H1 (cell line): Measurements from ENCODE around the gene FBXO45. TPM values are rescaled to one million over a fixed set of nuclear protein-coding genes. Genes with fewer than 3 reads are reported as not detected.

Experiments
- CTCF ChIA-PET: fragments of 300-600 bp; sonication (Branson Sonifier 250); formaldehyde crosslinking; loops from one replicate; lab custom pipeline; 2021; ENCODE audit not compliant: partially characterized antibody; lab: Charles Lee
- POLR2A ChIA-PET: fragments of 300-600 bp; sonication (Branson Sonifier 250); formaldehyde crosslinking; loops from one replicate; lab custom pipeline; 2021; ENCODE audit warnings: inconsistent platforms; ENCODE audit not compliant: partially characterized antibody; lab: Charles Lee
- DNase-seq, 2 experiments: peaks; one replicate each; pipeline versions ENCODE4 v3.0.0 to v3.0.0-alpha.2; 2010 to 2022; ENCODE audit warnings: low spot score in 2 of 2, low read depth in 1 of 2, mixed read lengths in 1 of 2
- FAIRE-seq: peaks from 2 replicates; lab custom pipeline; 2011; peaks lifted over from hg19 to GRCh38; lab: Jason Lieb, UNC
- H2AFZ ChIP-seq: 2 replicates; pipeline ENCODE4 v1.8.1; 2012; ENCODE audit warnings: low read length, inconsistent platforms
- H2AK5ac ChIP-seq: 2 replicates; pipeline ENCODE4 v1.6.1; 2013; ENCODE audit warnings: low read depth, low read length
- H2BK120ac ChIP-seq: replicated peaks from 2 replicates; pipeline ENCODE3; 2013; ENCODE audit warnings: low read depth, low read length, inconsistent platforms
- H2BK12ac ChIP-seq: 2 replicates; pipeline ENCODE4 v1.6.1; 2013; ENCODE audit warnings: low read depth, low read length
- H2BK15ac ChIP-seq: 2 replicates; pipeline ENCODE4 v1.6.1; 2013; ENCODE audit warnings: low read length
- H2BK20ac ChIP-seq: 2 replicates; pipeline ENCODE4 v1.6.1; 2013; ENCODE audit warnings: low read length
- H2BK5ac ChIP-seq: 2 replicates; pipeline ENCODE4 v1.6.1; 2013; ENCODE audit warnings: low read depth, low read length
- H3K14ac ChIP-seq: 2 replicates; pipeline ENCODE4 v1.6.1; 2013; ENCODE audit warnings: inconsistent platforms; ENCODE audit not compliant: insufficient read length
- H3K18ac ChIP-seq: 2 replicates; pipeline ENCODE4 v1.6.1; 2013; ENCODE audit warnings: low read length; ENCODE audit errors: extremely low read depth
- H3K23ac ChIP-seq: 2 replicates; pipeline ENCODE4 v1.6.1; 2013; ENCODE audit warnings: inconsistent platforms; ENCODE audit not compliant: insufficient read length
- H3K23me2 ChIP-seq: 2 replicates; pipeline ENCODE4 v1.6.1; 2013; ENCODE audit warnings: low read depth, low read length
- H3K27ac ChIP-seq: 2 replicates; pipeline ENCODE4 v1.6.1; 2011; ENCODE audit warnings: low read depth, low read length, inconsistent platforms
- H3K27me3 ChIP-seq, 4 experiments: replicated peaks in 1 of 4; 1 replicate in 1 of 4; 2 replicates in 3 of 4; pipeline versions ENCODE4 v1.6.1 to v1.8.1; 2011 to 2013; ENCODE audit warnings: low read length in 3 of 4, mild to moderate bottlenecking in 3 of 4, inconsistent platforms in 2 of 4, mixed read lengths in 2 of 4, moderate library complexity in 1 of 4; ENCODE audit not compliant: control insufficient read depth in 3 of 4, insufficient read depth in 3 of 4; ENCODE audit errors: extremely low read depth in 1 of 4
- H3K36me3 ChIP-seq, 4 experiments: 2 replicates each; pipeline versions ENCODE4 v1.6.1 to v1.8.1; 2011 to 2013; ENCODE audit warnings: mild to moderate bottlenecking in 4 of 4, low read length in 3 of 4, moderate library complexity in 2 of 4, control low read depth in 1 of 4, inconsistent platforms in 1 of 4; ENCODE audit not compliant: insufficient read depth in 4 of 4, control insufficient read depth in 2 of 4
- H3K4ac ChIP-seq: replicated peaks from 2 replicates; pipeline ENCODE3; 2013; ENCODE audit warnings: low read length, low read depth, mixed read lengths, inconsistent platforms; ENCODE audit not compliant: insufficient read length
- H3K4me1 ChIP-seq, 4 experiments: replicated peaks in 1 of 4; 1 replicate in 1 of 4; 2 replicates in 3 of 4; pipeline versions ENCODE4 v1.6.1 to v1.8.1; 2011 to 2013; ENCODE audit warnings: low read length in 3 of 4, inconsistent platforms in 2 of 4, mixed read lengths in 1 of 4; ENCODE audit not compliant: insufficient read depth in 4 of 4, control insufficient read depth in 3 of 4
- H3K4me2 ChIP-seq, 2 experiments: 2 replicates each; pipeline versions ENCODE4 v1.6.1 to v1.8.1; 2011 to 2013; ENCODE audit warnings: low read depth in 2 of 2, low read length in 2 of 2, control low read depth in 1 of 2, inconsistent platforms in 1 of 2, mild to moderate bottlenecking in 1 of 2; ENCODE audit not compliant: insufficient read depth in 1 of 2
- H3K4me3 ChIP-seq, 4 experiments: fragments of 200-600, 300-600 bp in 1 of 4; sonication (generic), shearing (Covaris generic), sonication (Bioruptor Twin) in 1 of 4; 2 replicates each; pipeline versions ENCODE4 v1.5.1 to v1.8.1; 2011 to 2016; ENCODE audit warnings: low read length in 4 of 4, low read depth in 3 of 4, control low read depth in 2 of 4, inconsistent platforms in 2 of 4, mild to moderate bottlenecking in 2 of 4, mixed read lengths in 1 of 4, moderate library complexity in 1 of 4; ENCODE audit not compliant: insufficient read depth in 2 of 4; ENCODE audit errors: extremely low read depth in 1 of 4
- H3K56ac ChIP-seq: replicated peaks from 2 replicates; pipeline ENCODE3; 2013; ENCODE audit warnings: low read depth, mild to moderate bottlenecking, mixed read lengths, low read length, inconsistent platforms; ENCODE audit not compliant: insufficient read length
- H3K79me1 ChIP-seq: 2 replicates; pipeline ENCODE4 v1.6.1; 2013; ENCODE audit warnings: low read depth, low read length, control low read depth
- H3K79me2 ChIP-seq, 2 experiments: 2 replicates each; pipeline versions ENCODE4 v1.6.1 to v1.8.1; 2012 to 2013; ENCODE audit warnings: low read length in 2 of 2, mild to moderate bottlenecking in 2 of 2, inconsistent platforms in 1 of 2; ENCODE audit not compliant: insufficient read depth in 2 of 2, control insufficient read depth in 1 of 2
- H3K9ac ChIP-seq, 4 experiments: replicated peaks in 1 of 4; 1 replicate in 1 of 4; 2 replicates in 3 of 4; pipeline versions ENCODE4 v1.6.1 to v1.8.1; 2011 to 2013; ENCODE audit warnings: low read depth in 3 of 4, low read length in 3 of 4, control low read depth in 2 of 4, mild to moderate bottlenecking in 2 of 4, moderate library complexity in 2 of 4, inconsistent platforms in 1 of 4; ENCODE audit errors: extremely low read depth in 1 of 4
- H3K9me3 ChIP-seq, 2 experiments: 2 replicates each; pipeline versions ENCODE4 v1.6.1 to v1.8.1; 2012 to 2013; ENCODE audit warnings: mild to moderate bottlenecking in 2 of 2, moderate library complexity in 2 of 2, control low read depth in 1 of 2, inconsistent platforms in 1 of 2, low read depth in 1 of 2, low read length in 1 of 2, mixed read lengths in 1 of 2; ENCODE audit not compliant: insufficient read depth in 2 of 2
- H4K20me1 ChIP-seq, 2 experiments: replicated peaks in 1 of 2; 2 replicates each; pipeline versions ENCODE3 to v1.8.1; 2011 to 2013; ENCODE audit warnings: inconsistent platforms in 2 of 2, low read length in 2 of 2, mild to moderate bottlenecking in 1 of 2; ENCODE audit not compliant: insufficient read depth in 2 of 2, control insufficient read depth in 1 of 2
- H4K5ac ChIP-seq: 2 replicates; pipeline ENCODE4 v1.6.1; 2013; ENCODE audit warnings: low read length, low read depth, mixed read lengths, inconsistent platforms; ENCODE audit not compliant: insufficient read length
- H4K8ac ChIP-seq: 2 replicates; pipeline ENCODE4 v1.8.0; 2013; ENCODE audit warnings: mild to moderate bottlenecking, moderate library complexity, low read length, inconsistent platforms; ENCODE audit not compliant: insufficient read depth; ENCODE audit errors: extremely low read depth
- H4K91ac ChIP-seq: replicated peaks from 2 replicates; pipeline ENCODE3; 2013; ENCODE audit warnings: low read length, mixed read lengths, inconsistent platforms; ENCODE audit not compliant: insufficient read length
- CREB1 ChIP-seq: IDR thresholded peaks from 2 replicates; pipeline ENCODE4 v1.6.1; 2012; ENCODE audit warnings: inconsistent platforms
- CTCF ChIP-seq, 3 experiments: IDR thresholded peaks; 1 replicate in 2 of 3; 2 replicates in 1 of 3; pipeline versions ENCODE4 v1.5.1 to v1.6.1; 2011; ENCODE audit warnings: low read length in 3 of 3, mild to moderate bottlenecking in 3 of 3, inconsistent platforms in 2 of 3, low read depth in 1 of 3, moderate library complexity in 1 of 3; ENCODE audit not compliant: insufficient read depth in 1 of 3; ENCODE audit errors: control extremely low read depth in 1 of 3
- EZH2 ChIP-seq: fragments of 200-600 bp; sonication (generic); IDR thresholded peaks from 2 replicates; pipeline ENCODE4 v1.7.1; 2012; ENCODE audit warnings: low read depth, mild to moderate bottlenecking, moderate library complexity, low read length, inconsistent platforms; ENCODE audit not compliant: severe bottlenecking
- GTF2F1 ChIP-seq: IDR thresholded peaks from 2 replicates; pipeline ENCODE4 v1.6.1; 2012; ENCODE audit warnings: low read depth, low read length, improper control_type of control experiment, borderline replicate concordance
- MAX ChIP-seq: IDR thresholded peaks from 2 replicates; pipeline ENCODE4 v1.6.1; 2012; ENCODE audit warnings: inconsistent platforms
- NANOG ChIP-seq: IDR thresholded peaks from 2 replicates; pipeline ENCODE4 v1.6.1; 2011; ENCODE audit warnings: low read length, low read depth, mild to moderate bottlenecking, inconsistent platforms; ENCODE audit not compliant: insufficient read depth, poor library complexity, severe bottlenecking
- RAD21 ChIP-seq, 2 experiments: IDR thresholded peaks in 1 of 2; conservative IDR thresholded peaks in 1 of 2; 2 replicates each; pipeline ENCODE4 v1.6.1; 2011; ENCODE audit warnings: low read depth in 2 of 2, low read length in 2 of 2, improper control_type of control experiment in 1 of 2, inconsistent platforms in 1 of 2, mild to moderate bottlenecking in 1 of 2, moderate library complexity in 1 of 2
- YY1 ChIP-seq: IDR thresholded peaks from 2 replicates; pipeline ENCODE4 v1.6.1; 2011; ENCODE audit warnings: low read depth, mild to moderate bottlenecking, low read length
- WGBS, 2 experiments: shearing (Covaris generic) in 1 of 2; methylation state at CpG; one replicate each; pipeline versions ENCODE4 v1.1.6 to v1.1.7; 2013 to 2015; ENCODE audit warnings: low lambda C conversion rate in 2 of 2, mixed read lengths in 2 of 2, inconsistent platforms in 1 of 2, low coverage in 1 of 2, missing lambda C conversion rate in 1 of 2; ENCODE audit not compliant: insufficient replicate concordance in 2 of 2, insufficient coverage in 1 of 2, insufficient read length in 1 of 2; ENCODE audit errors: extremely low coverage in 1 of 2, missing lambda C conversion rate in 1 of 2; 5-methylcytosine and 5-hydroxymethylcytosine counted together
- polyA plus RNA-seq, 7 experiments: library from polyadenylated mRNA; depleted of rRNA in 3 of 7; stranded (reverse) in 5 of 7; unstranded in 2 of 7; fragments of >200 nt in 5 of 7; fragments of 200-250 nt in 2 of 7; gene quantifications; 1 replicate in 5 of 7; 2 replicates in 1 of 7; 4 replicates in 1 of 7; pipeline versions ENCODE4 v1.2.1 to v1.2.3, GENCODE V29; 2011 to 2013; ENCODE audit warnings: missing spikeins in 2 of 7, mixed read lengths in 2 of 7
- total RNA-seq: library from RNA; stranded (reverse); fragmentation: NEBNext Ultra II Directional; extraction: Animal tissue kit (Norgen Biotek cat#: 25700); gene quantifications from 2 replicates; pipeline ENCODE4 v1.2.1, GENCODE V29; 2021

Gene FBXO45
- total and polyA plus RNA-seq, 2 of the 8 experiments (the other 6 are each of a cell fraction or from before 2014, with no cell fraction given), result 5.2 to 19.4 TPM

- H3K4me3 ChIP-seq, result no peak overlapping the region
- H3K9me3 ChIP-seq, result no peaks in the 10 kb centered on the region
- TF ChIP-seq CREB1 (0 out of 2 replicates have a peak, but pooled peaks have one; percentile 12), MAX (peak; percentile 61), YY1 (peak; percentile 43; the same call in 1 of the 2 replicates), CTCF (IDR thresholded peaks at IDR 0.05; ENCODE audit: control extremely low read depth in 1 of 3, insufficient read depth in 1 of 3, low read depth in 1 of 3, low read length in 3 of 3) (peak; percentile 73 to 95 (median 84)), RAD21 (IDR thresholded peaks at IDR 0.05 in 1 of 2, conservative IDR thresholded peaks at IDR 0.05 in 1 of 2; ENCODE audit: low read depth in 2 of 2, low read length in 2 of 2) (peak; percentile 96 to 99), GTF2F1 (0 out of 2 replicates have a peak, but pooled peaks have one; percentile 71), EZH2 (no peak), NANOG (no peak)
- no peaks in the 10 kb centered on the region for H3K79me2 ChIP-seq
- H3K18ac ChIP-seq, result no peak overlapping the region
- no peak overlapping the region for H2BK120ac ChIP-seq
- H4K8ac ChIP-seq, result no peak overlapping the region
- WGBS, 2 experiments, result 35% methylated on average over 5 of the region's 5 CpGs; no CpG with 5 or more reads in 1 of the 2 experiments
- no peak overlapping the region for H2AFZ ChIP-seq
- no peak overlapping the region for H3K14ac ChIP-seq
- no peak overlapping the region for H3K23ac ChIP-seq
- no peaks in the 10 kb centered on the region for H3K23me2 ChIP-seq
- H4K20me1 ChIP-seq, result no peaks in the 10 kb centered on the region
- H4K91ac ChIP-seq, result no peak overlapping the region
- no peak overlapping the region for H2BK20ac ChIP-seq
- no peaks in the 10 kb centered on the region for H3K36me3 ChIP-seq
- ChIA-PET POLR2A (interaction anchor here (1.0 to 1.6 kb wide), 3 partner anchors 20 to 131 kb away, joined by 3 to 7 read pairs (median 4); partner anchors contain the start of gene PAK2), CTCF (interaction anchor here (0.6 to 11.1 kb wide), 32 partner anchors 11 to 337 kb away, joined by 3 to 143 read pairs (median 4); partner anchors contain the start of gene RNF168)
- H2BK5ac ChIP-seq, result no peak overlapping the region
- peak; percentile 65 for FAIRE-seq
- no peak overlapping the region for H2BK12ac ChIP-seq
- H3K4ac ChIP-seq, result no peak overlapping the region
- no peak overlapping the region for H3K27ac ChIP-seq
- DNase-seq, result peak; percentile 73 to 97
- no peaks in the 10 kb centered on the region for H3K27me3 ChIP-seq
- H3K9ac ChIP-seq, result no peak overlapping the region
- H3K4me2 ChIP-seq, result no peak overlapping the region
- no peaks in the 10 kb centered on the region for H3K79me1 ChIP-seq
- H4K5ac ChIP-seq, result no peak overlapping the region
- peaks cover 0 to 3% (median 0%) of the 10 kb centered on the region in 4 experiments; a peak in 2 of 7 replicates for H3K4me1 ChIP-seq
- H2BK15ac ChIP-seq, result no peak overlapping the region
- no peak overlapping the region for H2AK5ac ChIP-seq
- H3K56ac ChIP-seq, result no peak overlapping the region
Observed at GRCh38 chr3:196609343-196609775, 40.9 kb downstream of the FBXO45 start.
